ENCODE data around the gene CFAP90. TPM values are rescaled to one million over a fixed set of nuclear protein-coding genes. Genes with fewer than 3 reads are reported as not detected.

Gene CFAP90
- total RNA-seq, 1 experiment from 2014 or later = 0.16 TPM

DNA sequence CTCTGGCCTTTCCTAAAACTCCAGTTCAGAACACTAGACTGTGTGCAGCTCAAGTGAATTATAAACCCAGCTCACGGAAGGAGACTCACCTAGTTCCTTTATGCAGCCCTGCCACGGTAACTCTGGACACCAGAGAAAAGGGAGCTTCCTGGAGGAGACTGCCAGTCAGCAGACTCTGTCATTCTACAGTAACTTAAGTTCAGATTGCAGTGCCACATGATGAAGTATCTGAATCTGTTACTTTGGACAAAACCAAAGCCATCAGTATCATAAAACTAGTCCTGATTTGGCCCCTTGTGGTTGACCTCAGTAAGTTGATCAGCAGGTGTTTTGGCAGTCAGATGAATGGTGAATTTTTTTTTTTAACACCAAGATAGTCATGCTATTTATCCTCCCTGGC lies 20.7 kb upstream of the CFAP90 start:
- in situ Hi-C loops (cut with HindIII; ENCODE audit: low pct_unique_long_range_greater_than_20kb, low sequenced_read_pairs) = no loop called here
- DNase-seq (ENCODE audit: low read depth, low spot score) = no peak

GRCh38 chr5:7869474-7870136 lies 18.7 kb upstream of the CFAP90 start:
- in situ Hi-C loops (cut with HindIII; ENCODE audit: low pct_unique_long_range_greater_than_20kb, low sequenced_read_pairs) = no loop called here
- peak; percentile 22 for DNase-seq (ENCODE audit: low read depth, low spot score)

DNA sequence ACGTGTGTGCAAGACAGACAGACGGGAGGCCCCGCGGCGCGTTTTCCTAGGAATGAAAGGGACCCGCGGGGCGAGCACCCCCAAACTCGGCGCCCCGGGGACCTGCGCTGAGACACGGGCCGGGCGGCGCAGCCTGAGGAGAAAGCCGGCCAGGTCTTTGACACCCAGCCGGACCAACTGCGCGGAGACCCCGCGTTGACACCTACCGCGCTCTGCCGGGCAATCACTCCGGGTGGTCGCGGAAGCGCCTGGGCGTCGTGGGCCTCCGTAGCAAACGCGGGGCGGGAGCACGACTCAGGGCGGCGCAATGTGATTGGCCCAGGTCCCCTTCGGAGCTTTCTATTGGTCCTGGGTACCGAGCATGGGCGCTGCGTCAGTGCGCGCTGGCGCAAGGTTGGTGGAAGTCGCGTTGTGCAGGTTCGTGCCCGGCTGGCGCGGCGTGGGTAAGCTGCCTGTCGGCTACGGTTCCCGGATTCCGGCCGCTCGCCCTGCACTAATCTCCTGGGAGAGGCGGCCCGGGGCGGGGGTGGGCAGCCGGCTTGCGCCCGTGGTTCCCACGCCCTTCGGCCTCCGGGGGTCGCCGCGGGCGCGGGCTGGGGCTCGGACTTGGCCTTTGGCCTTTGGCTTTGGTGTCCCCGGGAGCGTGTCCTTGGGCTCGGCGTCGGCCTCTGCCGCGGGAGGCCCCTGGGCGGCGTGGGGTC lies 18.0 kb upstream of the CFAP90 start, which contains the start of the genes FASTKD3 and MTRR:
Gene FASTKD3 (minus strand): TSS at position 259 of the 701 bp plus-strand sequence. CDS start 948 bp downstream, outside the sequence.
Gene MTRR (plus strand): TSS at position 376 of the 701 bp plus-strand sequence. CDS start 1,647 bp downstream, outside the sequence.
- in situ Hi-C loops (cut with HindIII; ENCODE audit: low pct_unique_long_range_greater_than_20kb, low sequenced_read_pairs) = no loop called here

DNA sequence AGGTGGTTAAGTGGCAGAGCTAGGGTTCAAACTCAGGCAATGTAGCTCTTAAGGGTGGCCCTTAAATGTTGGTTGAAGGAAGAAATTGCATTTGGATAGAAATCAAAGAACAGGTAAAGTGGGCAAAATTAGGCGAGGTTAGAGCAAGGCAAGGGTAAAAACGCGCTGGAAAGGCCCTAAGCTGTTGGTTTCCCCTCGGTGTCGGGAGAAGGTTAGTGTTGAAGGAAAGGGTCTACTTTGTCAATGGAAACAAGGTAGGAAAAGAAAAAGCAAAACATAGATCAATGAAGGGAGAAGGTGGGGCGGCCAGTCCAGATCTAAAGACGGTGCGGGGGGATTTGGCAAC lies 17.5 kb upstream of the CFAP90 start:
- no peak for DNase-seq (ENCODE audit: low read depth, low spot score)
- in situ Hi-C loops (cut with HindIII; ENCODE audit: low pct_unique_long_range_greater_than_20kb, low sequenced_read_pairs) = no loop called here

More for the DNA sequence above, 18.0 kb upstream of the CFAP90 start, which contains the start of the genes FASTKD3 and MTRR:
- peak; percentile 97 for DNase-seq (ENCODE audit: low read depth, low spot score)

- in situ Hi-C loops (cut with HindIII; ENCODE audit: low pct_unique_long_range_greater_than_20kb, low sequenced_read_pairs) = no loop called here
These were observed 16.3 kb upstream of the CFAP90 start for GRCh38 chr5:7867260-7867659.

GRCh38 chr5:7866196-7866595 lies 15.3 kb upstream of the CFAP90 start:
- in situ Hi-C loops (cut with HindIII; ENCODE audit: low pct_unique_long_range_greater_than_20kb, low sequenced_read_pairs) = no loop called here

More at GRCh38 chr5:7867260-7867659, 16.3 kb upstream of the CFAP90 start:
- DNase-seq (ENCODE audit: low read depth, low spot score) = no peak

DNA sequence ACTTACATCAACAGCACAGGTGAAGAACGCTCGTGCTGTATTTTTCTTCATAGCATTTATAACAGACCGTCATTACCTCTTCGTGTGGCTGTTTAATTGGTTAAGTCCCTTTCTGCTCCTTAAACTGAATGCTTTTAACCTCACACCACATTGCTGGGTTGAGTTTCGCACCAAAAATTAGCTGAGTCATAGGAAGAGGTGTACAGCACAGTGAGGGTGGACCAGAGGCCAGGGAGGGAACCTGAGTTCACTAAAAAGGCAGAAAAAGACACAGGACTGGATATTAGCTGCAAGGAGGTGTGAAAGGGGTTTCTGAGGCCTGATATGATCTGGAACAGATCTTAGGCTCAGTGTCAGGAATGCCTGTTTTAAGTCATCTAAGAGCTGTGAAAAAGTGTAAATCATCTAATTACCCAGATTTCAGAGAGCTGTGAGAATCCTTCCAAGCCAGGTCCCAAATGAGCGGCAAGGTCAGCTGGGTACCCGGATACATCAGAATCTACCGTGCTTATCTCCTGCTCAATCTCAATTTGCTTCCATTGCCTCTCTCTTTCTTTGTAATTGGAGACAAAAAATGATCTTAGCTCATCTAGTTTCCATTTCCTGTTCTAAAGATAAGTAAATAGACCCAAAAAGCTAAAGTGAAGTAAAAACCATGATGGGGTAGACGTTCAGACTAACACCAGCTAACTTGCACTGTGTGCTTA lies 7.1 kb upstream of the CFAP90 start:
- in situ Hi-C loops (cut with HindIII; ENCODE audit: low pct_unique_long_range_greater_than_20kb, low sequenced_read_pairs) = no loop called here
- no peak for DNase-seq (ENCODE audit: low read depth, low spot score)

More at GRCh38 chr5:7866196-7866595, 15.3 kb upstream of the CFAP90 start:
- no peak for DNase-seq (ENCODE audit: low read depth, low spot score)

DNA sequence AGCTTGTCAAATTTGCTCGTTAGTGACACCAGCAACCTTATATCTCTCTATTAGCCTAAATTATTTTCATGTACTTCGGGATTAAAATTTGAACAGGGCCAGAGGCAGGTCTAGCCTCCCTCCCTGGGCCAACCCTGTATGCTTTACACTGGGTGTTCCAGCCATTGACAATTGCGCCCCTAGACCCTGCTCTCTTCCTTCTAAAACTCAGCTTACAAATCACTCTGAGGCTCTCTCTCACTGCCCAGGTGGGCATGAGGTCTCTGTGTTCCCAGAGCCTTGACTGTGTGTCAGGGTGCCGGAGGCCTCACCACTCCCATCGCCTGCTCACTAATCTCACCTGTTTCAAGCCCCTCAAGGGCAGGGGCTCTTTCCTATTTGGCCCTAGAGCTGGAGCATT lies 6.4 kb upstream of the CFAP90 start:
- in situ Hi-C loops (cut with HindIII; ENCODE audit: low pct_unique_long_range_greater_than_20kb, low sequenced_read_pairs) = no loop called here
- DNase-seq (ENCODE audit: low read depth, low spot score) = no peak

DNA sequence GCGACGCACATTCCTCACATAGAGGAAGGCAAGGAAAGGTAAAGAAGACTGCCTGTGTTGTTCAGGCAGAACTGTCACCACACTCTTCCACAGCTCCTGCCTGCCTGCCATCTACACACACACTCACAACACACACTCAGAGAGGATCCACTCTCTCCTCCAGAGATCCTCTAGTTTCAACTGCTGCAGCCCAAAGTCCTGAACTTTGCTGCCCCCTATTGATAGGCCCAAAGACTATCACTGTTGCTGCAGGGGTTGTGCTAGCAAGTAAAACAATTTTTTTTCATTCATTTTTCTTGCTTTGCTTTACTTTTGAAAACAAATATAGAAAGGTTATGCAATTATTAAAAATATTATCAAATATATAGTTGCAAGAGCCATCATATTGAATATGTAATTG lies 5.9 kb upstream of the CFAP90 start:
- peak; percentile 86 for DNase-seq (ENCODE audit: low read depth, low spot score)
- in situ Hi-C loops (cut with HindIII; ENCODE audit: low pct_unique_long_range_greater_than_20kb, low sequenced_read_pairs) = no loop called here

DNA sequence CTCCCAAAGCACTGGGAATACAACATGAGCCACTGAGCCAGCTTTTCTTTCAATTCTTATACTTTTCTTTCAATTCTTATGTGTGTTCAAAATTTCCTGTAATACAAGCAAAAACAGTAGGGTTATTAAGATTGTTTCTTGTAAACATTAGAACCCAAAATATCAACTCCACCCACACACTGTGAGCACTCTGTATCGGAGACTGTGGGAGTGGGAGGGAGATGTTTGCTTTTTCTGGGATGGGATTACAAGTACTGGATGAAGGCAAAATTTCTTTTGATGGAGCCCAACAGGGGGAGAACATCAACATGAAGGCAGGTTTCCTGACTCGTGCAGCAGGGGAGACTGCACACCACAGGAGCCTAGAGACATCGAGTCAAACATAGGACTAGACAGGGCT lies 4.7 kb upstream of the CFAP90 start:
- in situ Hi-C loops (cut with HindIII; ENCODE audit: low pct_unique_long_range_greater_than_20kb, low sequenced_read_pairs) = no loop called here
- DNase-seq (ENCODE audit: low read depth, low spot score) = no peak

- no peak for DNase-seq (ENCODE audit: low read depth, low spot score)
- in situ Hi-C loops (cut with HindIII; ENCODE audit: low pct_unique_long_range_greater_than_20kb, low sequenced_read_pairs) = no loop called here
These were observed 2.1 kb upstream of the CFAP90 start for GRCh38 chr5:7852988-7853387.

- DNase-seq (ENCODE audit: low read depth, low spot score) = no peak
- in situ Hi-C loops (cut with HindIII; ENCODE audit: low pct_unique_long_range_greater_than_20kb, low sequenced_read_pairs) = no loop called here
These were observed 1.6 kb upstream of the CFAP90 start for GRCh38 chr5:7852542-7852941.

GRCh38 chr5:7851617-7852289 lies 820 bp upstream of the CFAP90 start:
- in situ Hi-C loops (cut with HindIII; ENCODE audit: low pct_unique_long_range_greater_than_20kb, low sequenced_read_pairs) = no loop called here
- DNase-seq (ENCODE audit: low read depth, low spot score) = no peak

DNA sequence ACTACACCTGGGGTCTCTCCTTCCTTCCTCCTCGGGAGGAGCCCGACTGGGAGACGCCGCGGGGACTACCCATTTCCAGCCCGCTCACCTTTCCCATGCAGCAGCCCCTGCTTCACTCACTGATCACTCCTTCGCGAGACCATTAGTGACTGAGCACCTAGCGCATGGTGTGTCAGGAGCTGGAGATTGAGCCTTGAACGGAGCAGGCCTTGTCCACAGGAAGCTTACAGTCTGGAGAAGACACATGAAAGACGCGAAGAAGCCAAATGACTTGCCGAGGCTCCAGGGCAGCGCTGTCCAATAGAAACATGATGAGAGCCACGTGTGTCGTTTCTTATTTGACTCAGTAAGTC lies 283 bp upstream of the CFAP90 start:
- no peak for DNase-seq (ENCODE audit: low read depth, low spot score)
- in situ Hi-C loops (cut with HindIII; ENCODE audit: low pct_unique_long_range_greater_than_20kb, low sequenced_read_pairs) = no loop called here

- in situ Hi-C loops (cut with HindIII; ENCODE audit: low pct_unique_long_range_greater_than_20kb, low sequenced_read_pairs) = no loop called here
- DNase-seq (ENCODE audit: low read depth, low spot score) = no peak
These were observed 1.1 kb downstream of the CFAP90 start for GRCh38 chr5:7849681-7850394.

GRCh38 chr5:7848296-7848695 lies 2.6 kb downstream of the CFAP90 start:
- DNase-seq (ENCODE audit: low read depth, low spot score) = no peak
- in situ Hi-C loops (cut with HindIII; ENCODE audit: low pct_unique_long_range_greater_than_20kb, low sequenced_read_pairs) = no loop called here

GRCh38 chr5:7846327-7846726 lies 4.6 kb downstream of the CFAP90 start:
- in situ Hi-C loops (cut with HindIII; ENCODE audit: low pct_unique_long_range_greater_than_20kb, low sequenced_read_pairs) = no loop called here

More at GRCh38 chr5:7846327-7846726, 4.6 kb downstream of the CFAP90 start:
- no peak for DNase-seq (ENCODE audit: low read depth, low spot score)
